OCI-LY7 (cell line): ENCODE measurements around the gene IRGC.

Source experiments
- EZH2phosphoT487 ChIP-seq: fragments of 200-600 bp; sonication (generic); IDR thresholded peaks from 2 replicates; pipeline ENCODE4 v1.6.1; 2018; ENCODE audit warnings: low read depth, borderline replicate concordance, mild to moderate bottlenecking, mixed run types, antibody characterized with exemption, low read length, moderate library complexity, mixed read lengths
- TF ChIP-seq, protein P1 (sequence below): fragments of 200-600 bp; sonication (generic); conservative IDR thresholded peaks from 2 replicates; pipeline ENCODE4 v1.5.1; 2014; ENCODE audit warnings: mild to moderate bottlenecking, antibody characterized with exemption, low read length, moderate library complexity, mixed read lengths

DNA sequence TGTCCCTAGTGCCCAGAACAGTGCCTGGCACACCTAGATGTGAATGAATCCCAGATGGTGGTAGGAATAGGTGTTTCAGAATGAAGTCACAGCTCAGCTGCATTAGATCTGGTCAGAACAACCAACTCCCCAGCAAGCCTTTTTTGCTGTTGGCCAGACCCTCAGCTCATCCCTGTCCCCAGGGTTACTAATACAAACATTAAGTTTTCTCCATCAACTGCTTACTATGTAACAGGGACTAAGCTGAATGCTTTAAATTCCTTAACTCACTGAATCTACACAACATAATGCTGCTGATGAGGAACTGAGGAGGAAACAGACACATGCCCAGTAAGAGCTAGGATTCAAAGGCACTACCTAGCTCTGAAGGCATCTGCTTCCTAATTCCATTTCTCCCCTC is 20.1 kb downstream of the IRGC start:
- TF ChIP-seq, protein P1, sequence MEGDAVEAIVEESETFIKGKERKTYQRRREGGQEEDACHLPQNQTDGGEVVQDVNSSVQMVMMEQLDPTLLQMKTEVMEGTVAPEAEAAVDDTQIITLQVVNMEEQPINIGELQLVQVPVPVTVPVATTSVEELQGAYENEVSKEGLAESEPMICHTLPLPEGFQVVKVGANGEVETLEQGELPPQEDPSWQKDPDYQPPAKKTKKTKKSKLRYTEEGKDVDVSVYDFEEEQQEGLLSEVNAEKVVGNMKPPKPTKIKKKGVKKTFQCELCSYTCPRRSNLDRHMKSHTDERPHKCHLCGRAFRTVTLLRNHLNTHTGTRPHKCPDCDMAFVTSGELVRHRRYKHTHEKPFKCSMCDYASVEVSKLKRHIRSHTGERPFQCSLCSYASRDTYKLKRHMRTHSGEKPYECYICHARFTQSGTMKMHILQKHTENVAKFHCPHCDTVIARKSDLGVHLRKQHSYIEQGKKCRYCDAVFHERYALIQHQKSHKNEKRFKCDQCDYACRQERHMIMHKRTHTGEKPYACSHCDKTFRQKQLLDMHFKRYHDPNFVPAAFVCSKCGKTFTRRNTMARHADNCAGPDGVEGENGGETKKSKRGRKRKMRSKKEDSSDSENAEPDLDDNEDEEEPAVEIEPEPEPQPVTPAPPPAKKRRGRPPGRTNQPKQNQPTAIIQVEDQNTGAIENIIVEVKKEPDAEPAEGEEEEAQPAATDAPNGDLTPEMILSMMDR, result no peak
- TF ChIP-seq EZH2phosphoT487, result no peak
